Uterus (tissue), 4 donors: Measurements from ENCODE around the gene WDPCP. TPM values are rescaled to one million over a fixed set of nuclear protein-coding genes. Genes with fewer than 3 reads are reported as not detected.

Experiments used
- DNase-seq, 2 donors: peaks; one replicate each; pipeline ENCODE4 v3.0.0-alpha.2; 2019 to 2020
- H3K27ac ChIP-seq, 2 donors: fragments of 200-600 bp; sonication (generic); 1 replicate in 1 of 2; 2 replicates in 1 of 2; pipeline ENCODE4 v1.5.1; 2016 to 2018
- H3K27me3 ChIP-seq, 2 donors: fragments of 200-600 bp; sonication (generic); one replicate each; pipeline ENCODE4 v1.5.1; 2018 to 2019; ENCODE audit warnings: control low read depth in 1 of 2
- H3K36me3 ChIP-seq, 2 donors: fragments of 200-600 bp; sonication (generic); one replicate each; pipeline ENCODE4 v1.5.1; 2019; ENCODE audit warnings: control low read depth in 1 of 2
- H3K4me1 ChIP-seq, 2 donors: fragments of 200-600 bp; sonication (generic); one replicate each; pipeline ENCODE4 v1.5.1; 2018 to 2019; ENCODE audit warnings: control low read depth in 1 of 2
- H3K4me3 ChIP-seq, 2 donors: fragments of 200-600 bp; sonication (generic); 1 replicate in 1 of 2; 2 replicates in 1 of 2; pipeline ENCODE4 v1.5.1; 2018 to 2019; ENCODE audit warnings: mild to moderate bottlenecking in 1 of 2
- H3K9me3 ChIP-seq, 2 donors: fragments of 200-600 bp; sonication (generic); one replicate each; pipeline ENCODE4 v1.5.1; 2019; ENCODE audit warnings: control low read depth in 1 of 2
- CTCF ChIP-seq, 4 experiments: fragments of 200-600 bp in 2 of 4; fragments of 450-650 bp in 2 of 4; sonication (generic) in 2 of 4; IDR thresholded peaks; one replicate each; pipeline ENCODE4 v1.5.1; 2016 to 2019; ENCODE audit warnings: antibody characterized with exemption in 4 of 4, mild to moderate bottlenecking in 2 of 4, moderate library complexity in 1 of 4
- POLR2A ChIP-seq, 2 donors: fragments of 450-650 bp; IDR thresholded peaks; one replicate each; pipeline ENCODE4 v1.6.1; 2016; ENCODE audit warnings: antibody characterized with exemption in 2 of 2, mild to moderate bottlenecking in 1 of 2, moderate library complexity in 1 of 2
- intact Hi-C: fragments of 100-400 bp; cut with DNase I; formaldehyde crosslinking; loops from one replicate; pipeline ENCODE4 v1.15.1; 2023; ENCODE audit warnings: low total_unique reads
- total RNA-seq, 4 donors: library from RNA; depleted of rRNA in 3 of 4; stranded (reverse); fragments of >200 nt in 3 of 4; gene quantifications; one replicate each; pipeline versions ENCODE4 v1.1.0 to v1.2.4, GENCODE V29; 2014 to 2023
- donor health status: DM: yes; HTN: yes; CAD: no.

Gene WDPCP
- total RNA-seq, 4 donors from 2014 or later, result 8.8 to 39.8 (median 29.7) TPM

- Histone ChIP-seq H3K27me3 (no peaks in the 10 kb centered on the region), H3K36me3 (no peaks in the 10 kb centered on the region), H3K27ac (no peak overlapping the region), H3K4me3 (no peak overlapping the region), H3K4me1 (no peaks in the 10 kb centered on the region), H3K9me3 (peaks cover 0 to 3% of the 10 kb centered on the region in 2 donors)
- DNase-seq, result no peak
- no peak for TF ChIP-seq CTCF (IDR thresholded peaks at IDR 0.05)
- no peak for TF ChIP-seq POLR2A (IDR thresholded peaks at IDR 0.05)
- intact Hi-C loops, result no loop called here
Observed at GRCh38 chr2:63124850-63125249, 463.4 kb downstream of the WDPCP start.

GRCh38 chr2:63124218-63124617 is 464.1 kb downstream of the WDPCP start:
- no peak for TF ChIP-seq CTCF (IDR thresholded peaks at IDR 0.05)
- TF ChIP-seq POLR2A (IDR thresholded peaks at IDR 0.05), result no peak
- H3K27me3 ChIP-seq, result no peaks in the 10 kb centered on the region
- DNase-seq, result no peak
- no peak overlapping the region for H3K4me3 ChIP-seq
- H3K36me3 ChIP-seq, result no peaks in the 10 kb centered on the region
- no peaks in the 10 kb centered on the region for H3K4me1 ChIP-seq
- H3K9me3 ChIP-seq, result no peaks in the 10 kb centered on the region
- intact Hi-C loops, result no loop called here
- no peak overlapping the region for H3K27ac ChIP-seq

GRCh38 chr2:63122921-63123320 is 465.4 kb downstream of the WDPCP start:
- Histone ChIP-seq H3K27me3 (no peaks in the 10 kb centered on the region), H3K4me3 (no peak overlapping the region), H3K27ac (no peak overlapping the region), H3K9me3 (no peaks in the 10 kb centered on the region), H3K4me1 (no peaks in the 10 kb centered on the region), H3K36me3 (no peaks in the 10 kb centered on the region)
- intact Hi-C loops, result no loop called here
- no peak for DNase-seq
- TF ChIP-seq POLR2A (IDR thresholded peaks at IDR 0.05) (no peak), CTCF (IDR thresholded peaks at IDR 0.05) (no peak)

- Histone ChIP-seq H3K4me1 (no peaks in the 10 kb centered on the region), H3K4me3 (no peak overlapping the region), H3K9me3 (peaks cover 0 to 13% of the 10 kb centered on the region in 2 donors), H3K36me3 (no peaks in the 10 kb centered on the region), H3K27me3 (no peaks in the 10 kb centered on the region), H3K27ac (no peak overlapping the region)
- DNase-seq, result no peak
- TF ChIP-seq CTCF (IDR thresholded peaks at IDR 0.05), result no peak
- TF ChIP-seq POLR2A (IDR thresholded peaks at IDR 0.05), result no peak
- intact Hi-C loops, result no loop called here
Observed at GRCh38 chr2:63121055-63121834, 467.0 kb downstream of the WDPCP start.

GRCh38 chr2:63118821-63119220 is 469.5 kb downstream of the WDPCP start:
- H3K9me3 ChIP-seq, result peaks cover 0 to 16% of the 10 kb centered on the region in 2 donors
- no peak overlapping the region for H3K27ac ChIP-seq
- H3K4me1 ChIP-seq, result no peaks in the 10 kb centered on the region
- H3K27me3 ChIP-seq, result no peaks in the 10 kb centered on the region
- TF ChIP-seq POLR2A (IDR thresholded peaks at IDR 0.05) (no peak), CTCF (IDR thresholded peaks at IDR 0.05) (no peak)
- no peak overlapping the region for H3K4me3 ChIP-seq
- intact Hi-C loops, result no loop called here
- DNase-seq, result no peak
- H3K36me3 ChIP-seq, result no peaks in the 10 kb centered on the region
